Bronchial epithelial cell (primary cell): ENCODE data around the gene EFR3B. TPM values are rescaled to one million over a fixed set of nuclear protein-coding genes. Genes with fewer than 3 reads are reported as not detected.
A peak's percentile ranks its signal among the peaks of the same experiment; 100 is the strongest.

Experiments
- DNase-seq: peaks from one replicate; pipeline ENCODE4 v3.0.0-alpha.2; 2010; ENCODE audit warnings: low read depth
- FAIRE-seq: peaks from 2 replicates; lab custom pipeline; 2011; peaks lifted over from hg19 to GRCh38; lab: Jason Lieb, UNC
- H3K27me3 ChIP-seq: 2 replicates; pipeline ENCODE4 v1.5.1; 2011; ENCODE audit warnings: low read length; ENCODE audit not compliant: control insufficient read depth, insufficient read depth
- H3K36me3 ChIP-seq: 2 replicates; pipeline ENCODE4 v1.5.1; 2011; ENCODE audit warnings: low read length; ENCODE audit not compliant: control insufficient read depth, insufficient read depth
- H3K4me3 ChIP-seq: 2 replicates; pipeline ENCODE4 v1.5.1; 2011; ENCODE audit warnings: mild to moderate bottlenecking, low read depth, low read length, control low read depth
- total RNA-seq: library from RNA; depleted of rRNA; stranded (reverse); fragments of >200 nt; gene quantifications from 2 replicates; pipeline ENCODE4 v1.2.1, GENCODE V29; 2014
- TF ChIP-seq, protein P1 (sequence below): IDR thresholded peaks from 2 replicates; pipeline ENCODE4 v1.5.1; 2011; ENCODE audit warnings: mild to moderate bottlenecking, moderate library complexity, low read length, control low read depth, inconsistent platforms; ENCODE audit not compliant: insufficient read depth, severe bottlenecking

EFR3B gene
- total RNA-seq, 1 donor from 2014 or later: not detected

DNA sequence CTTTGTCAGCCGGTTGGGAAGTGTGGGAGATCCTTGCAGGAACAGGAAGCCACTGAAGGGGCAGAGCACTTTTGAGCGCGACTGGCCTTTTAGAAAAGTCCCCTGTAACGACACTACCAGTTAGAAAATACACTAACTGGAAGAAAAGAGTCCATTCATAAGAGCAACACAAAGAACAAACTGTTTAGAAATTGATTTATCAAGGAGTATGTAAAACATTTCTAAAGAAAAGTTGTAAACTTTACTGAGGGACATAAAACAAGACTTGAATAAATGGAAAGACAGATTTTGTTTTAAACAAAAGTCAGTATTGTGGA, 156.3 kb downstream of the EFR3B start:
- Histone ChIP-seq H3K27me3 (no peaks in the 10 kb centered on the region), H3K4me3 (no peak overlapping the region), H3K36me3 (no peaks in the 10 kb centered on the region)
- DNase-seq: no peak
- no peak for FAIRE-seq
- TF ChIP-seq, protein P1, sequence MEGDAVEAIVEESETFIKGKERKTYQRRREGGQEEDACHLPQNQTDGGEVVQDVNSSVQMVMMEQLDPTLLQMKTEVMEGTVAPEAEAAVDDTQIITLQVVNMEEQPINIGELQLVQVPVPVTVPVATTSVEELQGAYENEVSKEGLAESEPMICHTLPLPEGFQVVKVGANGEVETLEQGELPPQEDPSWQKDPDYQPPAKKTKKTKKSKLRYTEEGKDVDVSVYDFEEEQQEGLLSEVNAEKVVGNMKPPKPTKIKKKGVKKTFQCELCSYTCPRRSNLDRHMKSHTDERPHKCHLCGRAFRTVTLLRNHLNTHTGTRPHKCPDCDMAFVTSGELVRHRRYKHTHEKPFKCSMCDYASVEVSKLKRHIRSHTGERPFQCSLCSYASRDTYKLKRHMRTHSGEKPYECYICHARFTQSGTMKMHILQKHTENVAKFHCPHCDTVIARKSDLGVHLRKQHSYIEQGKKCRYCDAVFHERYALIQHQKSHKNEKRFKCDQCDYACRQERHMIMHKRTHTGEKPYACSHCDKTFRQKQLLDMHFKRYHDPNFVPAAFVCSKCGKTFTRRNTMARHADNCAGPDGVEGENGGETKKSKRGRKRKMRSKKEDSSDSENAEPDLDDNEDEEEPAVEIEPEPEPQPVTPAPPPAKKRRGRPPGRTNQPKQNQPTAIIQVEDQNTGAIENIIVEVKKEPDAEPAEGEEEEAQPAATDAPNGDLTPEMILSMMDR: no peak

DNA sequence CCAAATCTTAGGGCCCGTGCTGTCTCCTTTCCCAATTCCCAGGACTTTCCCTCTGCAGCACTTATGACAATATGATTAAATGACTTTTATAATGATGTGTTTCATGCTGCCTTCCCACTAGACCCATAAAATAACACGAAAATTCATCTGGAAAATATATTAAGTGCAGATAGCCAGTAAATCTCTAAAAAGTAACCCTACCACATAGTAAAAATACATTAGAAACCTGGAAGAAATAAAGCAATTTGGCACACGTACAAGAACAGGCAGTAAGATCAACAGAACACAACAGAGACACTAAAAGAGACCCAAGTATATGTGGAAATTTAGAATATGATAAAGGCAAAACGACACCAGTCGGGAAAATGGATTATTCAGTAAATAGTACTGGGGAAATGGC, 156.7 kb downstream of the EFR3B start:
- no peak for FAIRE-seq
- no peak overlapping the region for H3K4me3 ChIP-seq
- H3K36me3 ChIP-seq: no peaks in the 10 kb centered on the region
- DNase-seq: no peak
- H3K27me3 ChIP-seq: no peaks in the 10 kb centered on the region
- TF ChIP-seq, protein P1: no peak

DNA sequence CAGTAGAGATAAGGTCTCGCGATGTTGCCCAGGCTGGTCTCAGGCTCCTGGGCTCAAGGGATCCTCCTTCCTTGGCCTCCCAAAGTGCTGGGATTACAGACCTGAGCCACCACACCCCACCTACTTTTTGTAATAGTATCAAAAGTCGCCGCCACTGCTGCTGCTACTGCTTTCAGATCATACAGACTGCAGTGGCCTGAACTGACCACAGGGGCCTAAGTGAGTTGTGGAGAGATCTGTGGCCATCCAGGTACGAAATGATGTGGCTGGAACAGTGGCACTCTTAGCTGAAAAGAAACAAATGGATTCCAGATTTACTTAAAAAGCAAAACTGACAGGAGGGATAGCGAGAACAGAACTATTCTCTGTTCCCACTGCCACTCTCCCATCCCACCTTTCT, 159.4 kb downstream of the EFR3B start:
- no peak overlapping the region for H3K4me3 ChIP-seq
- H3K36me3 ChIP-seq: no peaks in the 10 kb centered on the region
- no peaks in the 10 kb centered on the region for H3K27me3 ChIP-seq
- DNase-seq (no peak), FAIRE-seq (no peak)
- TF ChIP-seq, protein P1: no peak

DNA sequence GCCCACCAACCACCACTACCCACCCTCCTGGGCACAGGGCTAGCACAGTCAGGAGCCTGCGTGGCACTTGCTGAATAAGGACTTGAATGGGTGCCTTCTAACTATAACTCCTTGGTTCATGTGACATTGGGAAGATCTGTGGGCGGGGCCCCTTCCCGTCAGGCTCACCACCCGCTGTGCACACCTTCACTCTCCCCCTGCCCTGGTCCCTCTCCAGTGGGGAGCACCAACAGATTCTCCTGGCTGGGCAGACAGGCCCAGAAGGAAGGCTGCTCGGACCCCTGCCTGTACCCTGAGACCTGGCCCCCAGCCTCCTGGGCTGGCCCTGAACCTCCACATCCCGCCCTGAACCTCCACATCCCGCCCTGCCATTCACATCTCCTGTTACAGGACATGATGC, 159.9 kb downstream of the EFR3B start:
- FAIRE-seq: no peak
- no peak for DNase-seq
- Histone ChIP-seq H3K36me3 (no peaks in the 10 kb centered on the region), H3K27me3 (no peaks in the 10 kb centered on the region), H3K4me3 (no peak overlapping the region)
- TF ChIP-seq, protein P1: no peak

DNA sequence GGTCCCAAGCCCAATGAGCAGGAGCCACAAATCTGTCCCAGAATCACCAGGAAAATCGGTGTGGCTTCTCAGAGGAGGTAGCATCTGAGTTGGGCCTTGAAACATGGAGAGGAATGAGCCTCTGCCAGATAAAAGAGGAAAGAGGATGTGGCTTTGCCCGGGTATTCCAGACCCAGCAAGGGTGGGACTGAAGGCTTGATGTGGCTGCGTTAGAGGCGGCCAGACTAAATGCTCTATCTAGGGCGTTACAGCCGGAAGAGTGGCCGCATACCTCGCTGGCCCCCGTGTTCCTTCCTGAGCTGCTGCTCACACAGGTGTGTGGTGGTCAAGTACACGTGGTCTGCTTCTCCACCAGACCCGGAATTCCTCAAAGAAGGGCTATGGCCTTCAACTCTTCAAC, 160.4 kb downstream of the EFR3B start:
- DNase-seq: no peak
- FAIRE-seq: no peak
- Histone ChIP-seq H3K4me3 (no peak overlapping the region), H3K36me3 (no peaks in the 10 kb centered on the region), H3K27me3 (no peaks in the 10 kb centered on the region)
- TF ChIP-seq, protein P1: no peak

DNA sequence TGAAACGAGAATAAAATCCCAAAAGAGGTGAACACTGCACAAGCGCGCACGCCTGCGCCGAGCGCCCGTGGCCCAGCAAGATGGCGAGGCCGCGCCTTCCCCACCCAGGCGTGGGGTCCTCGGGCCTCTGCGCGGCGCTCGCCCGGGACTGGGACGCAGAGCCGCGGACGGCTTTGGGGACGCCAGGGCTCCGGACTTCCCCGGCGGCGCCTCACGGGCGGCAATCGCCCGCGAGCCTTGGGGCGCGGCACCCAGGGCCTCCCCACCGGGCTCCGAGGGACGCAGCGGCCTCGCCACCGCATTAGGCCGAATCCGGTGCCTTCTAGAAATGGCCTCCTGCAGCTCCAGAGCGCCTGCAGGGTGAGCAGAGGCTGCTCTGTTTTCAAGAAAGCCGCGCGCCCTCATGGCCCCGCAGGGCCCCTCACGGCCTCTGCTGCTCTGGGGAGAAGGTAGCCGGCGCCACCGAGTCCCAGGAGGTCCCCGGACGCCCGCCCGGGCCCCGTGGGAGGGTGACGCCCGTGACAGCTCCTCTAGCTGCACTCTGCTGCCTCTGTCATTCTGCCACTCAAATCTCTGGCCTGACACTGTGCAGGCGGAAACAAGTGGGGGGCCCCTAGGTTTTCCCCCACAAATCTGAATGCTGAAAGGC, 162.4 kb downstream of the EFR3B start:
- no peak for DNase-seq
- no peak for FAIRE-seq
- H3K36me3 ChIP-seq: no peaks in the 10 kb centered on the region
- peak overlapping the region; percentile 14 for H3K4me3 ChIP-seq
- TF ChIP-seq, protein P1: no peak
- no peaks in the 10 kb centered on the region for H3K27me3 ChIP-seq
